ENCODE results near the gene FTO.

Gene FTO

DNA sequence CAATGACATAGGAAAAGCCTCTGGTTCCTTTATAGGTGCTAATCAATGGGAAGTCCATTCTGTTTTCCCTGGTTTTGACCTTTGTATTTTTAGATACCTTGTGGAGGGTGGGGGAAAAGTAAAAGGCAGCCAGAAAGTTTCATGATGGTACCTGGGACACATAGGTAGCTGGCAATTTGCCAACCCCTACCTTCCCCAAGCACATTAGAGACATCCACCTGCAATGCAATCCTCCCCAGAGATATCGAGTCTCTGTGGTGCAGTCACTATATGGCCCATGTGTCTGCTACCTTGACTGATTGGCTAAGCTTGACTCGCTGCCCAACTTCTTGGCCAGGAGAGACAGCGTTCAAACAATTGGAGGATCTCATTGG, 496.2 kb downstream of the FTO start:
- DNase-seq (ENCODE audit: low read depth in 2 of 2, low spot score in 1 of 2): no peak

DNA sequence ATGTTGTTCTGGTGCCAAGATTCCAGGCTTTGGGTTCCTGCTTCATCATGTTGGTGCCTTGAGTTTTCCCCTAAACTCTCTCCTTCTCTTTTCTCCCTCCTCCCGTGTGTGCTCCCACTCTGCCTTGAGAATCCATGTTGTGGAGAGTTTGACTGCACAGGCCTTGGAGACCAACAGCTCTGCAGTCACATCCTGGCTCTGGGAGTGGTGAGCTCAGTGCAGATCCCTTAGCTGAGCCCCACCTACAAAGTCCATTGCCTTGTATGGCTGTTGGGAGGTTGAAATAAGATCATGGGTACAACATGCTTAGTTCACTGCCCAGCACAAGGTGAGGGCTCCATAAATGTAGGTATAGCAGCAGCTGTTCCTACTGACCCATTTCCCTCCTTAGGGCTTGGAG, 496.8 kb downstream of the FTO start:
- no peak for DNase-seq (ENCODE audit: low read depth in 2 of 2, low spot score in 1 of 2)

DNA sequence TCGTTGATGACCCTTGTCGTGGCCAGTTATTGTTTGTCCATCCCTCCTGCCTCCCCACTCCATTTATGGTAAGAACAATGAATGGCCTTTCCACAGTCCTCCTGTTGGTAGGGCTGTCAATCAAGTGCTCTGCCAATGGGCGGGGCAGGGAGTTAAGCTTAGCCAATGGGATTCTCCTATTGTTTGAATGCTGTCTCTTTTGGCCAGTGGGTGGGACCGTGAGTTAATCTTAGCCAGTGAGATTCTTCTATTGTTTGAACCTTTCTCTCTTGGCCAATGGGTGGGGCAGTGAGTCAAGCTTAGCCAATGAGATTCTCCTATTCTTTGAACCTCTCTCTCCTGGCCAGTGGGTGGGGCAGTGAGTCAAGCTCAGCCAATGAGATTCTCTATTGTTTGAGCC, 497.2 kb downstream of the FTO start:
- no peak for DNase-seq (ENCODE audit: low read depth in 2 of 2, low spot score in 1 of 2)
